ENCODE results near the gene PNRC2. TPM values are rescaled to one million over a fixed set of nuclear protein-coding genes. Genes with fewer than 3 reads are reported as not detected.
"Not testable (repeated sequence)": the region's sequence is repeated elsewhere in the genome, so short reads cannot be mapped to it uniquely, and the experiment has no call there.

PNRC2 gene
- total and polyA plus RNA-seq, 4 experiments from 2014 or later, result 127 to 160 (median 148) TPM

DNA sequence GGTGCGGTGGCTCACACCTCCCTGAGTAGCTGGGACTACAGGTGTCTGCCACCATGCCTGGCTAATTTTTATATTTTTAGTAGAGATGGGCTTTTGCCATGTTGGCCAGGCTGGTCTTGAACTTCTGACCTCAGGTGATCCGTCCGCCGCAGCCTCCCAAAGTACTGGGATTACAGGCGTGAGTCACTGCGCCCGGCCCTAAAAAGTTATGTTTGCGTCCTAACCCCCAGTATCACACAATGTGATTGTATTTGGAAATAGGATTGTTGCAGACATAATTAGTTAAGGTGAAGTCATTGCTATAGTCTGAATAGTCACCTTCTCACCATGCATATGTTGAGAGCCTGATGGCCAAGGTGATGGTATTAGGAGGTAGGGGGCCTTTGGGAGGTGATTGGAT is 53.2 kb downstream of the PNRC2 start:
- H3K4me1 ChIP-seq (ENCODE audit: insufficient read depth, low read length); H3K4me1 Mint-ChIP-seq; H3K36me3 ChIP-seq (ENCODE audit: insufficient read depth, low read length); intact Hi-C loops (cut with micrococcal nuclease); H3K36me3 Mint-ChIP-seq; POLR2A ChIA-PET (ENCODE audit: partially characterized antibody); H3K27me3 ChIP-seq (ENCODE audit: insufficient read depth, low read length); H3K4me3 ChIP-seq (ENCODE audit: low read length in 2 of 2); CTCF ChIA-PET (ENCODE audit: partially characterized antibody); H3K27ac Mint-ChIP-seq; H3K9me3 Mint-ChIP-seq; H3K9me3 ChIP-seq (ENCODE audit: control insufficient read depth in 1 of 2, low read length in 2 of 2); DNase-seq; H3K27ac ChIP-seq (ENCODE audit: low read depth, low read length); H3K4me3 Mint-ChIP-seq: not testable (repeated sequence)
- peaks cover 14 to 17% of the 10 kb centered on the region in 2 donors for H3K27me3 Mint-ChIP-seq

Small RNA genes within 50 kb of the gene (microRNA-seq; reads per million reads assigned to microRNA genes)
- gene MIR378F (ENCODE audit: borderline microRNAs expressed, borderline number of aligned reads, borderline replicate concordance), result not detected

Other genes with a start within 250 kb of the PNRC2 start
- 10 to 100 TPM; 28.3 to 31.7 TPM for gene ELOA, start 216.4 kb upstream of the PNRC2 start, total RNA-seq
- gene ELOA, start 216.4 kb upstream of the PNRC2 start, polyA plus RNA-seq, result 10 to 100 TPM; 17.1 to 32.4 TPM
- 10 to 100 TPM; 78.3 to 82.1 TPM for gene PITHD1, start 181.4 kb upstream of the PNRC2 start, total RNA-seq
- gene PITHD1, start 181.4 kb upstream of the PNRC2 start, polyA plus RNA-seq, result 10 to 100 TPM; 65.3 to 82.2 TPM
- 10 to 100 TPM; 52.6 to 55.8 TPM for gene LYPLA2, start 168.7 kb upstream of the PNRC2 start, total RNA-seq
- 100 to 1,000 TPM; 110 to 151 TPM for gene LYPLA2, start 168.7 kb upstream of the PNRC2 start, polyA plus RNA-seq
- 10 to 100 TPM; 11.2 to 12.0 TPM for gene GALE, start 159.1 kb upstream of the PNRC2 start, total RNA-seq
- gene GALE, start 159.1 kb upstream of the PNRC2 start, polyA plus RNA-seq, result 10 to 100 TPM; 13.8 to 15.9 TPM
- 10 to 100 TPM; 36.3 to 38.5 TPM for gene HMGCL, start 134.4 kb upstream of the PNRC2 start, total RNA-seq
- gene HMGCL, start 134.4 kb upstream of the PNRC2 start, polyA plus RNA-seq, result 10 to 100 TPM; 27.8 to 32.3 TPM
- gene FUCA1, start 91.5 kb upstream of the PNRC2 start, total RNA-seq, result 10 to 100 TPM; 32.7 to 35.0 TPM
- 10 to 100 TPM; 15.8 to 17.3 TPM for gene FUCA1, start 91.5 kb upstream of the PNRC2 start, polyA plus RNA-seq
- not detected for gene CNR2, start 46.5 kb upstream of the PNRC2 start, total RNA-seq
- gene CNR2, start 46.5 kb upstream of the PNRC2 start, polyA plus RNA-seq, result under 1 TPM in 1 of 2 donors, not detected in 1; 0.36 TPM
- gene SRSF10, start 20.5 kb downstream of the PNRC2 start, total RNA-seq, result 100 to 1,000 TPM; 163 to 169 TPM
- 100 to 1,000 TPM; 109 to 111 TPM for gene SRSF10, start 20.5 kb downstream of the PNRC2 start, polyA plus RNA-seq
- gene MYOM3, start 152.3 kb downstream of the PNRC2 start, total RNA-seq, result not detected
- gene MYOM3, start 152.3 kb downstream of the PNRC2 start, polyA plus RNA-seq, result not detected
- gene IL22RA1, start 183.3 kb downstream of the PNRC2 start, total RNA-seq, result not detected
- not detected for gene IL22RA1, start 183.3 kb downstream of the PNRC2 start, polyA plus RNA-seq
- 1 to 10 TPM; 3.0 to 4.5 TPM for gene IFNLR1, start 227.5 kb downstream of the PNRC2 start, total RNA-seq
- gene IFNLR1, start 227.5 kb downstream of the PNRC2 start, polyA plus RNA-seq, result 1 to 10 TPM in 1 of 2 donors, under 1 TPM in 1; 0.88 to 1.1 TPM

Data from CD4-positive, alpha-beta memory T cell (primary cell).